GM12873 (cell line): Measurements from ENCODE around the gene LAD1.

Experiments
- CTCF ChIP-seq: IDR thresholded peaks from 2 replicates; pipeline ENCODE4 v1.5.1; 2012; ENCODE audit warnings: low read depth, mild to moderate bottlenecking, moderate library complexity, low read length, control low read depth; ENCODE audit not compliant: insufficient read depth; ENCODE audit errors: missing control alignments

LAD1 gene

GRCh38 chr1:201399352-201400126 lies 415 bp upstream of the LAD1 start:
- TF ChIP-seq CTCF: no peak

GRCh38 chr1:201397675-201398074 lies 1.4 kb downstream of the LAD1 start:
- no peak for TF ChIP-seq CTCF

- no peak for TF ChIP-seq CTCF
Measured at GRCh38 chr1:201396861-201397464, 2.2 kb downstream of the LAD1 start.

- no peak for TF ChIP-seq CTCF
Measured at GRCh38 chr1:201395936-201396335, 3.2 kb downstream of the LAD1 start.

GRCh38 chr1:201394591-201394990 lies 4.5 kb downstream of the LAD1 start:
- TF ChIP-seq CTCF: no peak

GRCh38 chr1:201393076-201393475 lies 6.0 kb downstream of the LAD1 start:
- TF ChIP-seq CTCF: no peak

- no peak for TF ChIP-seq CTCF
Measured at GRCh38 chr1:201391651-201392511, 7.2 kb downstream of the LAD1 start.
